Astrocyte (in vitro differentiated cells and primary cell): ENCODE results near the gene IFT88. TPM values are rescaled to one million over a fixed set of nuclear protein-coding genes. Genes with fewer than 3 reads are reported as not detected.

Experiments
- DNase-seq: peaks from one replicate; pipeline ENCODE4 v3.0.0-alpha.2; 2010; ENCODE audit warnings: low read depth
- FAIRE-seq: peaks from 2 replicates; lab custom pipeline; 2011; peaks lifted over from hg19 to GRCh38; lab: Jason Lieb, UNC
- H2AFZ ChIP-seq: 2 replicates; pipeline ENCODE4 v1.6.0; 2012; ENCODE audit warnings: low read depth, low read length, inconsistent platforms
- H3K27ac ChIP-seq: 2 replicates; pipeline ENCODE4 v1.5.1; 2011; ENCODE audit warnings: low read depth, low read length, inconsistent platforms
- H3K27me3 ChIP-seq: 2 replicates; pipeline ENCODE4 v1.6.0; 2011; ENCODE audit warnings: low read length, inconsistent platforms; ENCODE audit not compliant: insufficient read depth
- H3K36me3 ChIP-seq: 2 replicates; pipeline ENCODE4 v1.5.1; 2011; ENCODE audit warnings: low read length, inconsistent platforms; ENCODE audit not compliant: insufficient read depth
- H3K4me1 ChIP-seq: 2 replicates; pipeline ENCODE4 v1.5.1; 2011; ENCODE audit warnings: low read length, inconsistent platforms; ENCODE audit not compliant: insufficient read depth
- H3K4me2 ChIP-seq: 2 replicates; pipeline ENCODE4 v1.6.0; 2012; ENCODE audit warnings: low read length, inconsistent platforms
- H3K4me3 ChIP-seq: 2 replicates; pipeline ENCODE4 v1.5.1; 2011; ENCODE audit warnings: low read depth, mild to moderate bottlenecking, low read length, inconsistent platforms; ENCODE audit not compliant: insufficient read depth
- H3K79me2 ChIP-seq: 2 replicates; pipeline ENCODE4 v1.6.0; 2012; ENCODE audit warnings: mild to moderate bottlenecking, low read length, inconsistent platforms; ENCODE audit not compliant: insufficient read depth
- H3K9ac ChIP-seq: 2 replicates; pipeline ENCODE4 v1.6.0; 2012; ENCODE audit warnings: mild to moderate bottlenecking, low read length, inconsistent platforms
- H3K9me3 ChIP-seq: 2 replicates; pipeline ENCODE4 v1.5.1; 2012; ENCODE audit warnings: low read depth, mild to moderate bottlenecking, low read length, inconsistent platforms; ENCODE audit not compliant: insufficient read depth
- H4K20me1 ChIP-seq: 2 replicates; pipeline ENCODE4 v1.6.0; 2012; ENCODE audit warnings: low read length, inconsistent platforms; ENCODE audit not compliant: insufficient read depth
- H3K27ac Mint-ChIP-seq: one replicate; pipeline ENCODE4 v1.8.0; 2021; ENCODE audit warnings: mild to moderate bottlenecking, mixed read lengths; ENCODE audit not compliant: unreplicated experiment
- H3K27me3 Mint-ChIP-seq: one replicate; pipeline ENCODE4 v1.8.0; 2021; ENCODE audit warnings: low read depth, mixed read lengths; ENCODE audit not compliant: unreplicated experiment
- H3K36me3 Mint-ChIP-seq: one replicate; pipeline ENCODE4 v1.8.0; 2021; ENCODE audit warnings: low read depth, mixed read lengths; ENCODE audit not compliant: unreplicated experiment
- H3K4me1 Mint-ChIP-seq: one replicate; pipeline ENCODE4 v1.8.0; 2021; ENCODE audit warnings: low read depth, mixed read lengths; ENCODE audit not compliant: unreplicated experiment
- H3K4me3 Mint-ChIP-seq: one replicate; pipeline ENCODE4 v1.8.0; 2021; ENCODE audit warnings: mild to moderate bottlenecking, moderate library complexity, mixed read lengths; ENCODE audit not compliant: unreplicated experiment
- H3K9me3 Mint-ChIP-seq: one replicate; pipeline ENCODE4 v1.8.0; 2021; ENCODE audit warnings: mild to moderate bottlenecking, mixed read lengths; ENCODE audit not compliant: unreplicated experiment
- EZH2 ChIP-seq: IDR thresholded peaks from 2 replicates; pipeline ENCODE4 v1.6.1; 2012; ENCODE audit warnings: mild to moderate bottlenecking, low read length, inconsistent platforms; ENCODE audit not compliant: insufficient read depth
- total RNA-seq: library from RNA; stranded (reverse); gene quantifications from 2 replicates; pipeline ENCODE4 v1.2.1, GENCODE V29; 2021
- TF ChIP-seq, protein P1 (sequence below): IDR thresholded peaks from 2 replicates; pipeline ENCODE4 v1.5.1; 2011; ENCODE audit warnings: low read depth, mild to moderate bottlenecking, inconsistent platforms, low read length, moderate library complexity; ENCODE audit not compliant: insufficient read depth

IFT88 gene
- total RNA-seq, 1 donor from 2014 or later, result 7.6 TPM

DNA sequence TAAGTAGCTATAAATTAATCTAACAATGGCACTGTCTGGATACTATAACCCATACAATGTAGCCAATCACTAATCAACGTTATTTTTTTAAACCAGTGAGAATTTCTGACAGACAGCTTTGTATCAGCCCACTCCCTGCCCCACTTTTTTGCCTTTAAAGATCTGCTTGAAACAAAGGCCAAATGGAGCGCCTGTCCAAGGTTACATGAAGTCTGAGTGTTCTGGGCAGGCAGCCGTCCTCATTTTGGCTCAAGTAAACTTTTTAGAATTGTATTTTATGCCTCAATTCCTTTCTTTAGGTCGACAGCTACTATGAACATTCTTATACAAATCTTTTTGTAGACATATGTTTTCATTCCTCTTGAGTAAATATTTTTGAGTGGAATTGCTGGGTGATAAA, 6.2 kb downstream of the IFT88 start:
- peaks cover 23% of the 10 kb centered on the region for H3K36me3 Mint-ChIP-seq
- H3K27ac Mint-ChIP-seq, result no peak overlapping the region
- H3K27me3 ChIP-seq, result no peaks in the 10 kb centered on the region
- H4K20me1 ChIP-seq, result no peaks in the 10 kb centered on the region
- no peak overlapping the region for H3K9ac ChIP-seq
- H3K9me3 ChIP-seq, result no peaks in the 10 kb centered on the region
- H2AFZ ChIP-seq, result no peak overlapping the region
- H3K27ac ChIP-seq, result no peak overlapping the region
- FAIRE-seq (no peak), DNase-seq (no peak)
- peaks cover 3% of the 10 kb centered on the region for H3K4me1 ChIP-seq
- H3K79me2 ChIP-seq, result peaks cover 13% of the 10 kb centered on the region
- no peaks in the 10 kb centered on the region for H3K27me3 Mint-ChIP-seq
- no peak overlapping the region for H3K4me2 ChIP-seq
- H3K4me1 Mint-ChIP-seq, result no peaks in the 10 kb centered on the region
- peaks cover 13% of the 10 kb centered on the region for H3K9me3 Mint-ChIP-seq
- no peak overlapping the region for H3K4me3 Mint-ChIP-seq
- TF ChIP-seq, protein P1, sequence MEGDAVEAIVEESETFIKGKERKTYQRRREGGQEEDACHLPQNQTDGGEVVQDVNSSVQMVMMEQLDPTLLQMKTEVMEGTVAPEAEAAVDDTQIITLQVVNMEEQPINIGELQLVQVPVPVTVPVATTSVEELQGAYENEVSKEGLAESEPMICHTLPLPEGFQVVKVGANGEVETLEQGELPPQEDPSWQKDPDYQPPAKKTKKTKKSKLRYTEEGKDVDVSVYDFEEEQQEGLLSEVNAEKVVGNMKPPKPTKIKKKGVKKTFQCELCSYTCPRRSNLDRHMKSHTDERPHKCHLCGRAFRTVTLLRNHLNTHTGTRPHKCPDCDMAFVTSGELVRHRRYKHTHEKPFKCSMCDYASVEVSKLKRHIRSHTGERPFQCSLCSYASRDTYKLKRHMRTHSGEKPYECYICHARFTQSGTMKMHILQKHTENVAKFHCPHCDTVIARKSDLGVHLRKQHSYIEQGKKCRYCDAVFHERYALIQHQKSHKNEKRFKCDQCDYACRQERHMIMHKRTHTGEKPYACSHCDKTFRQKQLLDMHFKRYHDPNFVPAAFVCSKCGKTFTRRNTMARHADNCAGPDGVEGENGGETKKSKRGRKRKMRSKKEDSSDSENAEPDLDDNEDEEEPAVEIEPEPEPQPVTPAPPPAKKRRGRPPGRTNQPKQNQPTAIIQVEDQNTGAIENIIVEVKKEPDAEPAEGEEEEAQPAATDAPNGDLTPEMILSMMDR, result no peak
- TF ChIP-seq EZH2, result no peak
- H3K36me3 ChIP-seq, result peaks cover 4% of the 10 kb centered on the region
- H3K4me3 ChIP-seq, result no peak overlapping the region

DNA sequence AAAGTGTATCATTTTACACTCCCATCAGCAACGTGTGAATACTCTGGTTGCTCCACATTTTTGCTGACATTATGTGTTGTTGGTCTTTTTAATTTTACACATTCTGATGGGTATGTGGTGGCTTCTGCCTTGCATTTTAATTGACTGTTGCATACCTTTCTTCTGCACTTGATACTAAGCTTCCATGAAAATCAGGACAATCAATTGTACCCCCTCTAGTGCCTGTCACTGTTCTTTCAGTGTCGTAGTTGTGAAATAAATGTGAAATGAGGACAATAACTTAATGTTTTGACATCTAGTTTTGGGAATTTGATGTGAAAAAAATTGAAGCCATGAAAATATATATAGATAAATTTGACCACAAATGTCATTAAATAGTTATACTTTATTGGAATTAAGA, 6.7 kb downstream of the IFT88 start:
- TF ChIP-seq, protein P1, result no peak
- no peak for TF ChIP-seq EZH2
- Histone ChIP-seq H3K27me3 (no peaks in the 10 kb centered on the region), H4K20me1 (no peaks in the 10 kb centered on the region), H2AFZ (no peak overlapping the region), H3K27ac (no peak overlapping the region), H3K79me2 (peaks cover 11% of the 10 kb centered on the region), H3K4me3 (no peak overlapping the region), H3K4me1 (no peaks in the 10 kb centered on the region), H3K9me3 (no peaks in the 10 kb centered on the region), H3K36me3 (peaks cover 4% of the 10 kb centered on the region), H3K9ac (no peak overlapping the region), H3K4me2 (no peak overlapping the region)
- no peak for DNase-seq
- Mint-ChIP-seq H3K27me3 (no peaks in the 10 kb centered on the region), H3K36me3 (peaks cover 23% of the 10 kb centered on the region), H3K4me1 (no peaks in the 10 kb centered on the region), H3K4me3 (no peak overlapping the region), H3K27ac (no peak overlapping the region), H3K9me3 (peaks cover 13% of the 10 kb centered on the region)
- FAIRE-seq, result peak; percentile 5

DNA sequence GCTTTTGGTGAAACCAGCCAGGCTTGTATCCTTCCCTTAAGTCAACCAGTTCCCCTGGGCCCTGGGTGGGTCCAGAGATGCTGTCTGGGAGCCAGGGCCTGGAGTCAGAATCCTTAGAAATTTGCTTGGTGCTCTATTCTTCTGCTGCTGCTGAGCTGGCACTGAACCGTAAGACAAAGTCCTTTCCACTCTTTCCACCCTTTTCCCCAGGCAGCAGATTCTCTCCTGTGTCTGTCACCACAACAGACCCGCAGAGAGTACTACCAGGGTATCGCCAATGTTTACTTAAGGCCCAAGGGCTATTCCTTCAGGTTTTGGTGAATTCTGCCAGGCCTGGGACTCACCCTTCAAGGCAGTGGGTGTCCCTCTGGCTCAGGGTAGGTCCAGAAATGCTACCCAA, 12.2 kb downstream of the IFT88 start:
- H3K27ac ChIP-seq, result no peak overlapping the region
- H3K9ac ChIP-seq, result no peak overlapping the region
- H3K9me3 ChIP-seq, result no peaks in the 10 kb centered on the region
- Mint-ChIP-seq H3K4me1 (no peaks in the 10 kb centered on the region), H3K27me3 (no peaks in the 10 kb centered on the region), H3K36me3 (peaks cover 53% of the 10 kb centered on the region), H3K27ac (no peak overlapping the region), H3K4me3 (no peak overlapping the region), H3K9me3 (peaks cover 23% of the 10 kb centered on the region)
- FAIRE-seq, result no peak
- no peak overlapping the region for H2AFZ ChIP-seq
- TF ChIP-seq EZH2, result no peak
- TF ChIP-seq, protein P1, result no peak
- H3K4me1 ChIP-seq, result no peaks in the 10 kb centered on the region
- H3K4me2 ChIP-seq, result no peak overlapping the region
- no peaks in the 10 kb centered on the region for H3K27me3 ChIP-seq
- no peak overlapping the region for H3K4me3 ChIP-seq
- H3K36me3 ChIP-seq, result peaks cover 9% of the 10 kb centered on the region
- DNase-seq, result no peak
- no peaks in the 10 kb centered on the region for H4K20me1 ChIP-seq
- H3K79me2 ChIP-seq, result peaks cover 4% of the 10 kb centered on the region
